CD4-positive, CD25-positive, alpha-beta regulatory T cell (primary cell): ENCODE data around the gene FBXO24. TPM values are rescaled to one million over a fixed set of nuclear protein-coding genes. Genes with fewer than 3 reads are reported as not detected.

Source experiments
- ATAC-seq, 2 donors: fragments of 150-1000 bp; cut with Tn5 transposase; one replicate each; pipeline ENCODE4 v1.10.0; 2021; ENCODE audit warnings: low read depth in 2 of 2, moderate number of reproducible peaks in 2 of 2, moderate library complexity in 1 of 2
- DNase-seq, 3 donors: peaks; one replicate each; pipeline versions ENCODE4 v3.0.0 to v3.0.0-alpha.2; 2012 to 2022; ENCODE audit warnings: mixed read lengths in 1 of 3
- H3K27ac ChIP-seq: one replicate; pipeline ENCODE4 v1.7.0; 2013; ENCODE audit warnings: mild to moderate bottlenecking, low read length; ENCODE audit not compliant: insufficient read depth, poor library complexity, severe bottlenecking
- H3K27me3 ChIP-seq: one replicate; pipeline ENCODE4 v1.7.0; 2013; ENCODE audit warnings: low read length; ENCODE audit not compliant: control insufficient read depth, insufficient read depth
- H3K36me3 ChIP-seq: one replicate; pipeline ENCODE4 v1.7.0; 2013; ENCODE audit warnings: mild to moderate bottlenecking, low read length, moderate library complexity; ENCODE audit not compliant: control insufficient read depth, insufficient read depth
- H3K4me1 ChIP-seq: 2 replicates; pipeline ENCODE4 v1.7.0; 2013; ENCODE audit warnings: mild to moderate bottlenecking, low read length; ENCODE audit not compliant: insufficient read depth, control insufficient read depth, poor library complexity, severe bottlenecking
- H3K4me3 ChIP-seq: one replicate; pipeline ENCODE4 v1.7.0; 2013; ENCODE audit warnings: low read depth, mild to moderate bottlenecking, low read length, moderate library complexity
- H3K9me3 ChIP-seq, 2 experiments: 1 replicate in 1 of 2; 2 replicates in 1 of 2; pipeline ENCODE4 v1.7.0; 2013; ENCODE audit warnings: low read length in 2 of 2, mild to moderate bottlenecking in 1 of 2, moderate library complexity in 1 of 2; ENCODE audit not compliant: control insufficient read depth in 2 of 2
- H3K27ac Mint-ChIP-seq, 3 donors: one replicate each; pipeline ENCODE4 v1.8.0; 2020 to 2022; ENCODE audit warnings: mild to moderate bottlenecking in 3 of 3, mixed read lengths in 3 of 3, moderate library complexity in 2 of 3
- H3K27me3 Mint-ChIP-seq: one replicate; pipeline ENCODE4 v1.8.0; 2022; ENCODE audit warnings: mild to moderate bottlenecking, mixed read lengths
- H3K36me3 Mint-ChIP-seq: one replicate; pipeline ENCODE4 v1.8.0; 2020; ENCODE audit warnings: mixed read lengths
- H3K4me1 Mint-ChIP-seq, 4 donors: one replicate each; pipeline ENCODE4 v1.8.0; 2020 to 2022; ENCODE audit warnings: mixed read lengths in 4 of 4, mild to moderate bottlenecking in 1 of 4
- H3K4me3 Mint-ChIP-seq, 4 donors: one replicate each; pipeline ENCODE4 v1.8.0; 2020 to 2022; ENCODE audit warnings: mild to moderate bottlenecking in 4 of 4, mixed read lengths in 4 of 4, moderate library complexity in 3 of 4
- H3K9me3 Mint-ChIP-seq, 7 donors: one replicate each; pipeline ENCODE4 v1.8.0; 2020 to 2022; ENCODE audit warnings: mixed read lengths in 7 of 7, mild to moderate bottlenecking in 3 of 7, moderate library complexity in 2 of 7
- polyA plus RNA-seq, 4 donors: library from polyadenylated mRNA; unstranded; fragments of 300-500 nt; fragmentation: Illumina TruSeq; gene quantifications; one replicate each; pipeline ENCODE4 v1.2.3, GENCODE V29; 2021
- total RNA-seq: library from RNA; stranded (reverse); gene quantifications from one replicate; pipeline ENCODE4 v1.2.3, GENCODE V29; 2022

The FBXO24 gene
- total and polyA plus RNA-seq, 5 donors from 2014 or later = 0.21 to 0.26 (median 0.22) TPM; not detected in 2

DNA sequence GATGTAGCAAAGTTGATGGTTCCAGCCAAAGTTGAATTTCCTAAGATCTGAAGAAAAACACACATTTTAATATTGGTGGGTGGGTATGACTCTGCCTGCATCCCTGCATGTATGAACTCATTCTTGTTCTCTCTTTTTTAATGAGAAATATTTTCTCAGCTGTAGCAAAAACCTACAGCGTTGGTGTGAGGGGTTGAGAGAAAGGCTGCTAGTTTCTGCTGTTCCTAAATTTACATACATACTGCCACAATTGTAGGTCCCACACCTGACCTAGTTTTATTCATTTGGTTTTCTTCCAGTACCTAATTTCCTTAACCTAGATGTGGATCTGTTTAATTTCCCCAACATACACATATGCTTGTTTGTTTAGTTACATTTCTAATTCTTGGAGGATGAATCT lies 42.5 kb upstream of the FBXO24 start:
- Mint-ChIP-seq H3K27me3 (no peaks in the 10 kb centered on the region), H3K4me3 (peak overlapping the region; percentile 78 to 94 (median 85)), H3K4me1 (peaks cover 43 to 93% (median 74%) of the 10 kb centered on the region in 4 donors), H3K9me3 (no peaks in the 10 kb centered on the region), H3K36me3 (peaks cover 12% of the 10 kb centered on the region), H3K27ac (peak overlapping the region; percentile 90 to 99 (median 92))
- Histone ChIP-seq H3K4me1 (peaks cover 84% of the 10 kb centered on the region), H3K4me3 (peak overlapping the region; percentile 84), H3K27me3 (no peaks in the 10 kb centered on the region), H3K36me3 (no peaks in the 10 kb centered on the region), H3K9me3 (no peaks in the 10 kb centered on the region), H3K27ac (peak overlapping the region; percentile 84)
- DNase-seq (no peak), ATAC-seq (no peak)

DNA sequence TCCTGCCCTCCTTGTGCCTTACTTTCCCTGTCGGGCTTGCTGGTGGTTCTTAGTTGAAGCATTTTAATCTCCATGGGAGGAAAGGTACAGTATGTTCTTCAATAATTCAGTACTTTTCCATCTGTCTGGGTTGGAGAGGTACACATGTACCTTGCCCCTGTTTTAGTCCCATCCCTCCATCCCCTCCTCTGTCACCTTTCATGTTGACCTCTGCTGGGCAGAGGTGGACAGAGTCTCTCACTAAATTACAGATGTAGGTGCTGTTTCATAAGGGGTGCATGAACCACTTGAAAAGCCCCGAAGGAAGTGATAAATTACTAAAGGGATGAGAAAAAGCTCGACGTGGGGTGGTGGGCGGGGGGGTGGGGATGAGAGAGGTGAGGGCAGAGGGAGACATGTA lies 41.7 kb upstream of the FBXO24 start:
- no peaks in the 10 kb centered on the region for H3K9me3 ChIP-seq

DNA sequence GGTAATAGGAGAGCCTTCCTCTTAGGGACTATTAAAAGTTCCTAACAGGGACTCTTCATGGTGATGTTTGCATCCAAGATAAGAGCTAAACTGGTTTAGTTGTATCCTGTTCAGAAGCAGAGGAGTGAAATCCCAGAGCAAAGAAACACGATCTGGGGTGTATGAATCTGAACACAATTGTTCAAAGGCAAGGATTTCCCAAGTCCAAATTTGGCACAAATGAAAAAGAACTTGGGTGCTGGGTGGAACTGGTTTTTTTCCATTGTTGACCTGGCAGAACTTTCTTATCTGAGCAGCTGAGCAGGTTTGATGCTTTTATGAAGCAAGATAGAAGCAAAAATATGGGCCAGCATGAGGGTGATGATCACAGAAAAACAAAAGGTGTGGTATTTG lies 41.2 kb upstream of the FBXO24 start:
- H3K9me3 Mint-ChIP-seq = peaks cover 0 to 1% (median 0%) of the 10 kb centered on the region in 7 donors
- peak overlapping the region; percentile 78 to 94 (median 84) for H3K4me3 Mint-ChIP-seq
- DNase-seq = no peak
- H3K27me3 ChIP-seq = no peaks in the 10 kb centered on the region
- H3K27ac ChIP-seq = peak overlapping the region; percentile 84
- no peaks in the 10 kb centered on the region for H3K36me3 ChIP-seq
- no peaks in the 10 kb centered on the region for H3K9me3 ChIP-seq
- H3K4me1 Mint-ChIP-seq = peaks cover 41 to 97% (median 79%) of the 10 kb centered on the region in 4 donors
- peak overlapping the region; percentile 84 for H3K4me3 ChIP-seq
- H3K36me3 Mint-ChIP-seq = peaks cover 18% of the 10 kb centered on the region
- H3K27ac Mint-ChIP-seq = peak overlapping the region; percentile 90 to 99 (median 92)
- ATAC-seq = no peak
- H3K4me1 ChIP-seq = peaks cover 93% of the 10 kb centered on the region
- no peaks in the 10 kb centered on the region for H3K27me3 Mint-ChIP-seq

More for the DNA sequence above, 41.7 kb upstream of the FBXO24 start:
- Histone ChIP-seq H3K27me3 (no peaks in the 10 kb centered on the region), H3K36me3 (no peaks in the 10 kb centered on the region), H3K4me3 (peak overlapping the region; percentile 84), H3K4me1 (peaks cover 91% of the 10 kb centered on the region), H3K27ac (peak overlapping the region; percentile 84)
- Mint-ChIP-seq H3K9me3 (no peaks in the 10 kb centered on the region), H3K27me3 (no peaks in the 10 kb centered on the region), H3K27ac (peak overlapping the region; percentile 90 to 99 (median 92)), H3K4me3 (peak overlapping the region; percentile 78 to 94 (median 85)), H3K36me3 (peaks cover 15% of the 10 kb centered on the region), H3K4me1 (peaks cover 41 to 96% (median 76%) of the 10 kb centered on the region in 4 donors)
- ATAC-seq = no peak
- no peak for DNase-seq

GRCh38 chr7:100545360-100546128 lies 40.6 kb upstream of the FBXO24 start:
- no peaks in the 10 kb centered on the region for H3K27me3 Mint-ChIP-seq
- ATAC-seq (peak; percentile 70 to 73), DNase-seq (peak in 1 of 3 donors; percentile 61)
- peaks cover 41 to 97% (median 81%) of the 10 kb centered on the region in 4 donors for H3K4me1 Mint-ChIP-seq
- H3K4me3 ChIP-seq = peak overlapping the region; percentile 84
- H3K4me1 ChIP-seq = peaks cover 93% of the 10 kb centered on the region
- no peaks in the 10 kb centered on the region for H3K9me3 ChIP-seq
- peaks cover 23% of the 10 kb centered on the region for H3K36me3 Mint-ChIP-seq
- H3K36me3 ChIP-seq = no peaks in the 10 kb centered on the region
- H3K9me3 Mint-ChIP-seq = peaks cover 0 to 1% (median 0%) of the 10 kb centered on the region in 7 donors
- peak overlapping the region; percentile 83 to 94 (median 88) for H3K4me3 Mint-ChIP-seq
- H3K27ac ChIP-seq = peak overlapping the region; percentile 84
- H3K27me3 ChIP-seq = no peaks in the 10 kb centered on the region
- peak overlapping the region; percentile 90 to 99 (median 92) for H3K27ac Mint-ChIP-seq

- H3K36me3 Mint-ChIP-seq = peaks cover 21% of the 10 kb centered on the region
- no peaks in the 10 kb centered on the region for H3K27me3 Mint-ChIP-seq
- DNase-seq (peak in 2 of 3 donors; percentile 36 to 74), ATAC-seq (peak; percentile 28 to 35)
- no peaks in the 10 kb centered on the region for H3K27me3 ChIP-seq
- peak overlapping the region; percentile 83 to 94 (median 88) for H3K4me3 Mint-ChIP-seq
- H3K9me3 ChIP-seq = no peaks in the 10 kb centered on the region
- H3K9me3 Mint-ChIP-seq = peaks cover 0 to 1% (median 0%) of the 10 kb centered on the region in 7 donors
- H3K4me1 ChIP-seq = peaks cover 93% of the 10 kb centered on the region
- H3K27ac Mint-ChIP-seq = peak overlapping the region; percentile 90 to 99 (median 92)
- peak overlapping the region; percentile 84 for H3K27ac ChIP-seq
- peaks cover 36 to 93% (median 80%) of the 10 kb centered on the region in 4 donors for H3K4me1 Mint-ChIP-seq
- peak overlapping the region; percentile 84 for H3K4me3 ChIP-seq
- H3K36me3 ChIP-seq = peaks cover 2% of the 10 kb centered on the region
Observed at GRCh38 chr7:100546129-100546925, 39.8 kb upstream of the FBXO24 start.

- Histone ChIP-seq H3K4me1 (peaks cover 85% of the 10 kb centered on the region), H3K4me3 (peak overlapping the region; percentile 84), H3K27ac (peak overlapping the region; percentile 84), H3K27me3 (no peaks in the 10 kb centered on the region), H3K9me3 (no peaks in the 10 kb centered on the region), H3K36me3 (peaks cover 7% of the 10 kb centered on the region)
- Mint-ChIP-seq H3K27me3 (no peaks in the 10 kb centered on the region), H3K4me3 (peak overlapping the region; percentile 83 to 94 (median 88)), H3K9me3 (peaks cover 0 to 1% (median 0%) of the 10 kb centered on the region in 7 donors), H3K36me3 (peaks cover 21% of the 10 kb centered on the region), H3K27ac (peak overlapping the region; percentile 90 to 99 (median 92)), H3K4me1 (peaks cover 34 to 85% (median 74%) of the 10 kb centered on the region in 4 donors)
- peak in 1 of 3 donors; percentile 13 for DNase-seq
- no peak for ATAC-seq
Observed at GRCh38 chr7:100546926-100547800, 39.0 kb upstream of the FBXO24 start.

- peaks cover 26% of the 10 kb centered on the region for H3K36me3 Mint-ChIP-seq
- H3K9me3 ChIP-seq = no peaks in the 10 kb centered on the region
- H3K27me3 ChIP-seq = no peaks in the 10 kb centered on the region
- peak overlapping the region; percentile 84 for H3K27ac ChIP-seq
- peaks cover 29 to 84% (median 69%) of the 10 kb centered on the region in 4 donors for H3K4me1 Mint-ChIP-seq
- DNase-seq (no peak), ATAC-seq (no peak)
- H3K4me1 ChIP-seq = peaks cover 78% of the 10 kb centered on the region
- H3K27ac Mint-ChIP-seq = peak overlapping the region; percentile 90 to 99 (median 92)
- H3K4me3 ChIP-seq = peak overlapping the region; percentile 84
- H3K27me3 Mint-ChIP-seq = no peaks in the 10 kb centered on the region
- H3K4me3 Mint-ChIP-seq = peak overlapping the region; percentile 83 to 94 (median 88)
- H3K9me3 Mint-ChIP-seq = peaks cover 0 to 1% (median 0%) of the 10 kb centered on the region in 7 donors
- peaks cover 14% of the 10 kb centered on the region for H3K36me3 ChIP-seq
Observed at GRCh38 chr7:100547872-100548271, 38.3 kb upstream of the FBXO24 start.
